ENCODE data around the gene CTNNA2.

DNA sequence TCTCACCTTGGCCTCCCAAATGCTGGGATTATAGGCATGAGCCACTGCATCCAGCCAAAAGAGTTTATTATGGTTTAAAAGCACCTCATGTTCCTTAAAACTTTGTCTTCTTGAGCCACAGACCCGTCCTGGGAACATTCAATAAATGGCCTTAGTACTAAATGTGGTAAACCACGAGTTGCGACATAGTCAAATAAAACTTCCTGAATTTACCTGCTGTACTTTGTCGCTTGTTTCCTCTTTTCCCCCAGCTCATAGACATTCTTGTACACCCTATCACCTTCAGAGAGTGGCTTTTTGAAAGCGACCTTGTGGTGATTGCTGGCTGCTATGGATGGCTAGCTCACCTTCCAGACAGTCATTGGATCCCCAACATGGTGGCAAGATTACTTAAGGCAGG, 481.3 kb downstream of the CTNNA2 start:
- TF ChIP-seq CTCF (IDR thresholded peaks at IDR 0.05) (no peak), EZH2 (IDR thresholded peaks at IDR 0.05) (no peak), EZH2phosphoT487 (IDR thresholded peaks at IDR 0.05) (no peak)

Data from neural progenitor cell (in vitro differentiated cells).